HG02884 (cell line): ENCODE measurements around the gene MAPK11.

Source experiments
- ATAC-seq: cut with Tn5 transposase; IDR thresholded peaks from one replicate; pipeline ENCODE4 v1.9.1; 2021; ENCODE audit warnings: mild to moderate bottlenecking, moderate library complexity; ENCODE audit not compliant: unreplicated experiment

The MAPK11 gene

GRCh38 chr22:50296658-50297490, 26.7 kb upstream of the MAPK11 start:
- ATAC-seq, result no peak

GRCh38 chr22:50294319-50294656, 24.1 kb upstream of the MAPK11 start:
- no peak for ATAC-seq

GRCh38 chr22:50293441-50294318, 23.5 kb upstream of the MAPK11 start:
- ATAC-seq, result no peak

- no peak for ATAC-seq
Observed at GRCh38 chr22:50292643-50293440, 22.7 kb upstream of the MAPK11 start.

- ATAC-seq, result no peak
Observed at GRCh38 chr22:50289942-50290630, 19.9 kb upstream of the MAPK11 start.

GRCh38 chr22:50289151-50289941, 19.2 kb upstream of the MAPK11 start:
- no peak for ATAC-seq

- ATAC-seq, result no peak
Observed at GRCh38 chr22:50287731-50288130, 17.6 kb upstream of the MAPK11 start.

- ATAC-seq, result no peak
Observed at GRCh38 chr22:50286701-50287318, 16.6 kb upstream of the MAPK11 start.

- no peak for ATAC-seq
Observed at GRCh38 chr22:50286275-50286674, 16.1 kb upstream of the MAPK11 start.

GRCh38 chr22:50285568-50286229, 15.5 kb upstream of the MAPK11 start:
- ATAC-seq, result no peak

GRCh38 chr22:50284479-50284878, 14.3 kb upstream of the MAPK11 start:
- no peak for ATAC-seq

- no peak for ATAC-seq
Observed at GRCh38 chr22:50283821-50284220, 13.6 kb upstream of the MAPK11 start.

- ATAC-seq, result no peak
Observed at GRCh38 chr22:50282361-50283155, 12.4 kb upstream of the MAPK11 start.

- ATAC-seq, result no peak
Observed at GRCh38 chr22:50281957-50282356, 11.8 kb upstream of the MAPK11 start.

- ATAC-seq, result no peak
Observed at GRCh38 chr22:50281384-50281760, 11.2 kb upstream of the MAPK11 start.

- no peak for ATAC-seq
Observed at GRCh38 chr22:50280708-50281383, 10.7 kb upstream of the MAPK11 start.

GRCh38 chr22:50280022-50280707, 10.0 kb upstream of the MAPK11 start:
- no peak for ATAC-seq
